H1 (cell line): Measurements from ENCODE around the gene DISC1. TPM values are rescaled to one million over a fixed set of nuclear protein-coding genes. Genes with fewer than 3 reads are reported as not detected.

Source experiments
- CTCF ChIA-PET: fragments of 300-600 bp; sonication (Branson Sonifier 250); formaldehyde crosslinking; loops from one replicate; lab custom pipeline; 2021; ENCODE audit not compliant: partially characterized antibody; lab: Charles Lee
- POLR2A ChIA-PET: fragments of 300-600 bp; sonication (Branson Sonifier 250); formaldehyde crosslinking; loops from one replicate; lab custom pipeline; 2021; ENCODE audit warnings: inconsistent platforms; ENCODE audit not compliant: partially characterized antibody; lab: Charles Lee
- DNase-seq, 2 experiments: peaks; one replicate each; pipeline versions ENCODE4 v3.0.0 to v3.0.0-alpha.2; 2010 to 2022; ENCODE audit warnings: low spot score in 2 of 2, low read depth in 1 of 2, mixed read lengths in 1 of 2
- FAIRE-seq: peaks from 2 replicates; lab custom pipeline; 2011; peaks lifted over from hg19 to GRCh38; lab: Jason Lieb, UNC
- H2AFZ ChIP-seq: 2 replicates; pipeline ENCODE4 v1.8.1; 2012; ENCODE audit warnings: low read length, inconsistent platforms
- H2AK5ac ChIP-seq: 2 replicates; pipeline ENCODE4 v1.6.1; 2013; ENCODE audit warnings: low read depth, low read length
- H2BK120ac ChIP-seq: replicated peaks from 2 replicates; pipeline ENCODE3; 2013; ENCODE audit warnings: low read depth, low read length, inconsistent platforms
- H2BK12ac ChIP-seq: 2 replicates; pipeline ENCODE4 v1.6.1; 2013; ENCODE audit warnings: low read depth, low read length
- H2BK15ac ChIP-seq: 2 replicates; pipeline ENCODE4 v1.6.1; 2013; ENCODE audit warnings: low read length
- H2BK20ac ChIP-seq: 2 replicates; pipeline ENCODE4 v1.6.1; 2013; ENCODE audit warnings: low read length
- H2BK5ac ChIP-seq: 2 replicates; pipeline ENCODE4 v1.6.1; 2013; ENCODE audit warnings: low read depth, low read length
- H3K14ac ChIP-seq: 2 replicates; pipeline ENCODE4 v1.6.1; 2013; ENCODE audit warnings: inconsistent platforms; ENCODE audit not compliant: insufficient read length
- H3K18ac ChIP-seq: 2 replicates; pipeline ENCODE4 v1.6.1; 2013; ENCODE audit warnings: low read length; ENCODE audit errors: extremely low read depth
- H3K23ac ChIP-seq: 2 replicates; pipeline ENCODE4 v1.6.1; 2013; ENCODE audit warnings: inconsistent platforms; ENCODE audit not compliant: insufficient read length
- H3K23me2 ChIP-seq: 2 replicates; pipeline ENCODE4 v1.6.1; 2013; ENCODE audit warnings: low read depth, low read length
- H3K27ac ChIP-seq: 2 replicates; pipeline ENCODE4 v1.6.1; 2011; ENCODE audit warnings: low read depth, low read length, inconsistent platforms
- H3K27me3 ChIP-seq, 4 experiments: replicated peaks in 1 of 4; 1 replicate in 1 of 4; 2 replicates in 3 of 4; pipeline versions ENCODE4 v1.6.1 to v1.8.1; 2011 to 2013; ENCODE audit warnings: low read length in 3 of 4, mild to moderate bottlenecking in 3 of 4, inconsistent platforms in 2 of 4, mixed read lengths in 2 of 4, moderate library complexity in 1 of 4; ENCODE audit not compliant: control insufficient read depth in 3 of 4, insufficient read depth in 3 of 4; ENCODE audit errors: extremely low read depth in 1 of 4
- H3K36me3 ChIP-seq, 4 experiments: 2 replicates each; pipeline versions ENCODE4 v1.6.1 to v1.8.1; 2011 to 2013; ENCODE audit warnings: mild to moderate bottlenecking in 4 of 4, low read length in 3 of 4, moderate library complexity in 2 of 4, control low read depth in 1 of 4, inconsistent platforms in 1 of 4; ENCODE audit not compliant: insufficient read depth in 4 of 4, control insufficient read depth in 2 of 4
- H3K4ac ChIP-seq: replicated peaks from 2 replicates; pipeline ENCODE3; 2013; ENCODE audit warnings: low read length, low read depth, mixed read lengths, inconsistent platforms; ENCODE audit not compliant: insufficient read length
- H3K4me1 ChIP-seq, 4 experiments: replicated peaks in 1 of 4; 1 replicate in 1 of 4; 2 replicates in 3 of 4; pipeline versions ENCODE4 v1.6.1 to v1.8.1; 2011 to 2013; ENCODE audit warnings: low read length in 3 of 4, inconsistent platforms in 2 of 4, mixed read lengths in 1 of 4; ENCODE audit not compliant: insufficient read depth in 4 of 4, control insufficient read depth in 3 of 4
- H3K4me2 ChIP-seq, 2 experiments: 2 replicates each; pipeline versions ENCODE4 v1.6.1 to v1.8.1; 2011 to 2013; ENCODE audit warnings: low read depth in 2 of 2, low read length in 2 of 2, control low read depth in 1 of 2, inconsistent platforms in 1 of 2, mild to moderate bottlenecking in 1 of 2; ENCODE audit not compliant: insufficient read depth in 1 of 2
- H3K4me3 ChIP-seq, 4 experiments: fragments of 200-600, 300-600 bp in 1 of 4; sonication (generic), shearing (Covaris generic), sonication (Bioruptor Twin) in 1 of 4; 2 replicates each; pipeline versions ENCODE4 v1.5.1 to v1.8.1; 2011 to 2016; ENCODE audit warnings: low read length in 4 of 4, low read depth in 3 of 4, control low read depth in 2 of 4, inconsistent platforms in 2 of 4, mild to moderate bottlenecking in 2 of 4, mixed read lengths in 1 of 4, moderate library complexity in 1 of 4; ENCODE audit not compliant: insufficient read depth in 2 of 4; ENCODE audit errors: extremely low read depth in 1 of 4
- H3K56ac ChIP-seq: replicated peaks from 2 replicates; pipeline ENCODE3; 2013; ENCODE audit warnings: low read depth, mild to moderate bottlenecking, mixed read lengths, low read length, inconsistent platforms; ENCODE audit not compliant: insufficient read length
- H3K79me1 ChIP-seq: 2 replicates; pipeline ENCODE4 v1.6.1; 2013; ENCODE audit warnings: low read depth, low read length, control low read depth
- H3K79me2 ChIP-seq, 2 experiments: 2 replicates each; pipeline versions ENCODE4 v1.6.1 to v1.8.1; 2012 to 2013; ENCODE audit warnings: low read length in 2 of 2, mild to moderate bottlenecking in 2 of 2, inconsistent platforms in 1 of 2; ENCODE audit not compliant: insufficient read depth in 2 of 2, control insufficient read depth in 1 of 2
- H3K9ac ChIP-seq, 4 experiments: replicated peaks in 1 of 4; 1 replicate in 1 of 4; 2 replicates in 3 of 4; pipeline versions ENCODE4 v1.6.1 to v1.8.1; 2011 to 2013; ENCODE audit warnings: low read depth in 3 of 4, low read length in 3 of 4, control low read depth in 2 of 4, mild to moderate bottlenecking in 2 of 4, moderate library complexity in 2 of 4, inconsistent platforms in 1 of 4; ENCODE audit errors: extremely low read depth in 1 of 4
- H3K9me3 ChIP-seq, 2 experiments: 2 replicates each; pipeline versions ENCODE4 v1.6.1 to v1.8.1; 2012 to 2013; ENCODE audit warnings: mild to moderate bottlenecking in 2 of 2, moderate library complexity in 2 of 2, control low read depth in 1 of 2, inconsistent platforms in 1 of 2, low read depth in 1 of 2, low read length in 1 of 2, mixed read lengths in 1 of 2; ENCODE audit not compliant: insufficient read depth in 2 of 2
- H4K20me1 ChIP-seq, 2 experiments: replicated peaks in 1 of 2; 2 replicates each; pipeline versions ENCODE3 to v1.8.1; 2011 to 2013; ENCODE audit warnings: inconsistent platforms in 2 of 2, low read length in 2 of 2, mild to moderate bottlenecking in 1 of 2; ENCODE audit not compliant: insufficient read depth in 2 of 2, control insufficient read depth in 1 of 2
- H4K5ac ChIP-seq: 2 replicates; pipeline ENCODE4 v1.6.1; 2013; ENCODE audit warnings: low read length, low read depth, mixed read lengths, inconsistent platforms; ENCODE audit not compliant: insufficient read length
- H4K8ac ChIP-seq: 2 replicates; pipeline ENCODE4 v1.8.0; 2013; ENCODE audit warnings: mild to moderate bottlenecking, moderate library complexity, low read length, inconsistent platforms; ENCODE audit not compliant: insufficient read depth; ENCODE audit errors: extremely low read depth
- H4K91ac ChIP-seq: replicated peaks from 2 replicates; pipeline ENCODE3; 2013; ENCODE audit warnings: low read length, mixed read lengths, inconsistent platforms; ENCODE audit not compliant: insufficient read length
- BRCA1 ChIP-seq: IDR thresholded peaks from 2 replicates; pipeline ENCODE4 v1.6.1; 2012; ENCODE audit warnings: low read depth, low read length, improper control_type of control experiment
- YY1 ChIP-seq: IDR thresholded peaks from 2 replicates; pipeline ENCODE4 v1.6.1; 2011; ENCODE audit warnings: low read depth, mild to moderate bottlenecking, low read length
- WGBS, 2 experiments: shearing (Covaris generic) in 1 of 2; methylation state at CpG; one replicate each; pipeline versions ENCODE4 v1.1.6 to v1.1.7; 2013 to 2015; ENCODE audit warnings: low lambda C conversion rate in 2 of 2, mixed read lengths in 2 of 2, inconsistent platforms in 1 of 2, low coverage in 1 of 2, missing lambda C conversion rate in 1 of 2; ENCODE audit not compliant: insufficient replicate concordance in 2 of 2, insufficient coverage in 1 of 2, insufficient read length in 1 of 2; ENCODE audit errors: extremely low coverage in 1 of 2, missing lambda C conversion rate in 1 of 2; 5-methylcytosine and 5-hydroxymethylcytosine counted together
- polyA plus RNA-seq, 7 experiments: library from polyadenylated mRNA; depleted of rRNA in 3 of 7; stranded (reverse) in 5 of 7; unstranded in 2 of 7; fragments of >200 nt in 5 of 7; fragments of 200-250 nt in 2 of 7; gene quantifications; 1 replicate in 5 of 7; 2 replicates in 1 of 7; 4 replicates in 1 of 7; pipeline versions ENCODE4 v1.2.1 to v1.2.3, GENCODE V29; 2011 to 2013; ENCODE audit warnings: missing spikeins in 2 of 7, mixed read lengths in 2 of 7
- total RNA-seq: library from RNA; stranded (reverse); fragmentation: NEBNext Ultra II Directional; extraction: Animal tissue kit (Norgen Biotek cat#: 25700); gene quantifications from 2 replicates; pipeline ENCODE4 v1.2.1, GENCODE V29; 2021

DISC1 gene
- total and polyA plus RNA-seq, 2 of the 8 experiments (the other 6 are each of a cell fraction or from before 2014, with no cell fraction given) = 1.1 to 3.5 TPM

DNA sequence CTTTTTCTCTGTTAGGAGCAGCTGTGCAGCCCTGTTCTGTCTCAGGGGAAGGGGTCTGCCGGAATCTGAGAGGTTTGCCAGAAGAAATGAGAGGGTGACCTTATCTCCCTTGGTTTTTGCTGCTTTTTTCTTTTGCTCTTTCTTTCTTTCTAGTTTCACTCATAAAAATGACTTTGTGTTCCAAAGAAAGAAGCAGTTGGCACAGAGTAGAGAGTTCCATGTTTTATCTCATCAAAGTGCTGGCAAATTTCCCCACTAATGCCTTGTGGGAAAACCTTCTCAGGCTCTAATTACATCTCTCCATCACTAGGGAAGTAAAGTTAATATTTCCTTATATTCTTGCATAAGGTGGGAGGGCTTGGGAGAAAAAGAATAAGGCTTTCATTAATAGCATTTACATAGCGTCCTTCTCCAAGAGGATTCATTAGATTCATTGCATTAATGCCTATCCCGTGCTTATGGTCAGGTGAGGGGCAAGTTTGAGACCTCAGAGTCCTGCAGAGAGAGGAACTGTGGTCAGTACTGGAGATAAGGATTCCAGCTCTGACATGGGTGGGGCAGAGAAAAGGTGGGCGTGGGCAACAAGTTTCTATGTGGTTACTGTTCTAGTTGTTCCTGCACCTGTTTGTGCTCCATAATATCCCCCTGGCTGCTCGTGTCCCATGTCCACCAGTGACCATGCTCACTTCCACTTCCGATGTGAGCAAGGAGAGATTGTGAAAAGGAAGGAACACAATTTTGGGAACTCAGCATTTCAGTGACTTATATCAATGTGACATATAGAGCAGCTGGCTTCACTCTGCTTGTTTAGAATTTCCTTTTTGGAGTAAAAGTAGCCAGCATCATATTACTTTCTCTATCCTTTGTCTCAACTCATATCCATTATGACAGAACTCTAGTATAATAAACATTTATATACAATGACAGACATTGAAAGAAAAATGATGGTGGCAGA, 79.5 kb downstream of the DISC1 start:
- Histone ChIP-seq H3K79me1 (no peaks in the 10 kb centered on the region), H3K14ac (no peak overlapping the region), H2BK12ac (no peak overlapping the region), H3K56ac (no peak overlapping the region), H3K4me3 (no peak overlapping the region), H2BK15ac (no peak overlapping the region), H3K23me2 (no peaks in the 10 kb centered on the region), H2BK20ac (no peak overlapping the region), H3K79me2 (no peaks in the 10 kb centered on the region), H3K4me2 (no peak overlapping the region), H3K27me3 (no peaks in the 10 kb centered on the region), H2BK5ac (no peak overlapping the region), H4K8ac (no peak overlapping the region), H3K4me1 (no peaks in the 10 kb centered on the region), H4K5ac (no peak overlapping the region), H4K91ac (no peak overlapping the region), H3K18ac (no peak overlapping the region), H2AFZ (no peak overlapping the region), H3K27ac (no peak overlapping the region), H3K36me3 (no peaks in the 10 kb centered on the region), H3K23ac (no peak overlapping the region), H4K20me1 (no peaks in the 10 kb centered on the region), H3K9me3 (no peaks in the 10 kb centered on the region), H3K4ac (no peak overlapping the region), H2AK5ac (no peak overlapping the region), H3K9ac (no peak overlapping the region), H2BK120ac (no peak overlapping the region)
- no peak for FAIRE-seq
- WGBS, 2 experiments = 85% methylated on average over 6 of the region's 6 CpGs; no CpG with 5 or more reads in 1 of the 2 experiments
- ChIA-PET POLR2A (no interaction called here), CTCF (interaction anchor here (1.1 kb wide), 1 partner anchor 19 kb away, joined by 3 read pairs; no protein-coding TSS in a partner anchor)
- TF ChIP-seq BRCA1 (no peak), YY1 (no peak)
- no peak for DNase-seq
